Stimulated activated CD8-positive, alpha-beta memory T cell treated with anti-CD3 and anti-CD28 coated beads, Interleukin-7, amount 100 ng/mL, for 1 hour (primary cell): ENCODE results near the gene SRRD.

Experiments used
- DNase-seq, 2 donors: peaks; one replicate each; pipeline ENCODE4 v3.0.0-alpha.2; 2020; ENCODE audit warnings: low read depth in 2 of 2

Gene SRRD

GRCh38 chr22:26482161-26482560 is 1.5 kb upstream of the SRRD start:
- no peak for DNase-seq

DNA sequence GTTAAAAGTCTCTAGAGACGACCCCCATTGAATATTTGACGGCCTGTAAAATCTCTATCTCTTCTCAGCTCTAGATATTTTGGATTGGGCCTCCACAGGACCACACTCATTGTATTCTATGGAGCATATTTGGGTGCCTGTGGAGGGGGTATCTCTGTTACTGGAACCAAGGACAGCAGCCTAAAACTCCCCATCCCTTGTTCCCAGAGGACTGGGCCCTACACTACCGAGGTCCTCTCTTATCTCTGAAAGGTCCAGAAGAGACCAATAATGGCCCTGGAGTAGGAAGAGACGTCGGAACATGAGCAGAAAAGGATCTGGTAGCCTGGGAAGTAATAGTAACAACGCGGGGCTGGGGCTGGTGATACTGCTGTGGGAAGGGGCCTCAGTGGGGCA is 636 bp upstream of the SRRD start:
- no peak for DNase-seq

GRCh38 chr22:26484360-26484706 is 656 bp downstream of the SRRD start:
- DNase-seq: no peak

- no peak for DNase-seq
Observed at GRCh38 chr22:26485013-26485412, 1.3 kb downstream of the SRRD start.

- DNase-seq: no peak
Observed at GRCh38 chr22:26485806-26486390, 2.2 kb downstream of the SRRD start.

GRCh38 chr22:26486394-26486793 is 2.7 kb downstream of the SRRD start:
- DNase-seq: no peak

DNA sequence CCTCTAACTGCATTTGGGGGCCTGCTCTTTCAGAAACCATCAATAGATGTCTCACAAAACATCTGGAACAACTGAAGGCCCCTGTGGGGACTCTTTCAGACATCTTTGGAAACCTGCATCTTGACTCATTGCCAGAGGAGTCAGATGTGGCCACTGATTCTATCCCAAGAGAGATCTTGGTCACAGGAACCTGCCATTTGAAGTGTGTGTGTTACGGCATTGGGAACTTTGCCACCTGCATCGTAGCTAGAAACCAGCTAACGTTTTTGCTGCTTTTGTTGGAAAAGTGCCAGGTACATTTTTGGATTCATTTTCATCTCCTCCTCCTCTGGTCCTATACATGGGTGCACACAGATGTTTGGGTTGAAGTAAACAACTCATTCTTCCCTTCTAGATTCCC is 4.3 kb downstream of the SRRD start:
- DNase-seq: no peak

DNA sequence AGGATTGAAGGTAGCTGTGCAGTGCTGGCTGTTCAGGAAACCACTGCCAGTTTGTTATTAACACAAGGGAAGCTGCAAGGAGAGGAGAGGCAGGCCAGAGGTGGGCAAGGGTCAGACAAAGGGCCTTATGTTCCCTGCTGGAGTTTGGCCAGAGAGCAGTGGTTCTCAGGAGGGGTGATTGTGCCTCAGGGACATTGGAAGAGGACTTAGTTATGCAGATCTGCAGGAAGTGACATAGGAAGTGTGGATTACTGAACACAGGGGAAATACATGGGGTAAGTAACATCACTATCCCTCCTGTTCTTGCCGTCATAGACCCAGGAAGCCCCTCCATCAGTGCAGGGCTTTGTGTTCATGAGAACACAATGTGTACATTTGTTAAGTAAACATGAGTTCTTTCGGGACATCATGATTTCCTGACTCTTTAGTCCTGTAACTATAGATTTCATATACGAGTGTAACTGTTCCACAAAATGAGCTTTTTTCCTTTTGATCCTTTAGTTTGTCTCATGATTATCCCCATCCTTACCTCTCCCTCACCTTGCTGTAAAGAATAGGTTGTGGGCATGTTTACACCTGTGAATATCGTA is 5.9 kb downstream of the SRRD start:
- no peak for DNase-seq

GRCh38 chr22:26492220-26492619 is 8.5 kb downstream of the SRRD start:
- DNase-seq: no peak

DNA sequence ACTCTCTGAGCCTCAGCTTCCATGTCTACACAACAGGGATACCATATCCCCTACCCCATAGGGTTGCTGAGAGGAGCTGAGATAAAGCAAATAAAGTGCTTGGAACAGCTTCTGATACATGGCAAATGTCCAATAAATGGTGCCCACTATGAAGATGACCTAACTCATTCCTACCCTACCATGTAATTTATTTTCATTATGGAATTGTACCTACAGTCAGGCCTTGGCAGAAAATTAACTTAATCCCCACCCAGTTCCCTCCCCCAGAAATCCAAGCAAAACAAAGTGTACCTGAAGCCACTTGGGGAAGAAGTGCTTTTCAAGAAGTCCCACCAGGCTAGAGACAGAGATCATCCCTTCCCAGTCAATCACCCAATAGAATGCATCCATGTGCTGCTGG is 10.8 kb downstream of the SRRD start:
- DNase-seq: no peak

DNA sequence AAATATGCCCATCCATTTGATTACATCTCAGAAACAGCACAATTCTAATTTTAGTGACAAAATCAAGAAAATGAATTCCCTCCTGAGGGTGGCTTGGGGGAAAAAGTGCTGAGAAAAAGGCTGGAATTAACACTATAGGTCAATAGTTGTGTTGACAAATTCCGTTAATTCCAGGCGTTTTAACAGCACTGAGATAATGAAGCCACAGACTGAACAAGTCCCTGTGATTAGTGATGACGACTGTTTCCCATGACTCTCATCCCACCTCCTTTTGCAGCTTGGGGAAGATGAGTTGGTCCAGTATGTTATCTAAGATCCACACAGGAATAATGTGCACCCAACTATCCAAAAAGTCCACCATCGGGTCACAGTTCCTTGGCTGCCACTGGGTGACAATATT is 12.8 kb downstream of the SRRD start:
- no peak for DNase-seq

DNA sequence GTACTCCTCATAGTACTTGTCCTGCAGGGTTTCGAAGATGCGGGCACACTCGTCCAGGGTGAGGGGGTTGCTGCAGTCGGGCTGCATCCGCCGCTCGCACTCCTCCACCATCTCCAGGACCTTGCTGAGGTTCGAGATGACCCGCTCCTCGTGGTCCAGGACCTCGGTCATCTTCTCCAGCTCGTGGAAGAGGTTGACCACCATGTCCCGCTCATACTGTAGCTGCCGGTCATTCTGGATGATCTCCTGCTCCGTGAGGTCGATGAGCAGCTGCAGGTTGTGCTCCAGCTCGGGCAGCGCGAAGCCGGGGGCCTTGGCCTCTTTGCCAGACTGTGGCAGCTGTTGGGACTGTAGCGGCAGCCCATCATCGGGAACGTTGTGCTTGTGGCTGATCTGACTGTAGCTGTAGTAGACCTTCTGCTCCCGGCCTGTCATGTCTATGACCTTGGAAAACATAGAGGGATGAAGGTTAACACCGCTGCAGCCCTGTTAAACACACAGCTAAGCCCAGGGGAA is 15.6 kb downstream of the SRRD start:
- DNase-seq: no peak

DNA sequence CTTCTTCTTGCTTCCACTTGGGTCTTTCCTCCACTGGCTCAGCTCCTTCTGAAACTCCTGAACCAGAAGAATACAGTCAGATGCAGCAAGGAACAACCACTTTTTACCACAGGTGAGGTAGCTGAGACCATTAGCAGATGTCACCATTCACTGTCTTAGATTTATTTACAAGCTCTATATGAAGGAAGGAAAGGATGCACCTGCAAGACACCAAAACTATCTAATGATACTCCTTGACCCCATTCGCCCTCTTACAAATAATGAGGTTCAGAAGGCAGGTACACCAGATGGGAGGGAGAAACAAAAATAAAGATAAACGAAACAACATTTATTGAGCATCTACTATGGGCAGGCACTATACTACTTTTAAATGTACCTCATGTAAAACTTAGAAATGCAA is 18.3 kb downstream of the SRRD start:
- DNase-seq: no peak

DNA sequence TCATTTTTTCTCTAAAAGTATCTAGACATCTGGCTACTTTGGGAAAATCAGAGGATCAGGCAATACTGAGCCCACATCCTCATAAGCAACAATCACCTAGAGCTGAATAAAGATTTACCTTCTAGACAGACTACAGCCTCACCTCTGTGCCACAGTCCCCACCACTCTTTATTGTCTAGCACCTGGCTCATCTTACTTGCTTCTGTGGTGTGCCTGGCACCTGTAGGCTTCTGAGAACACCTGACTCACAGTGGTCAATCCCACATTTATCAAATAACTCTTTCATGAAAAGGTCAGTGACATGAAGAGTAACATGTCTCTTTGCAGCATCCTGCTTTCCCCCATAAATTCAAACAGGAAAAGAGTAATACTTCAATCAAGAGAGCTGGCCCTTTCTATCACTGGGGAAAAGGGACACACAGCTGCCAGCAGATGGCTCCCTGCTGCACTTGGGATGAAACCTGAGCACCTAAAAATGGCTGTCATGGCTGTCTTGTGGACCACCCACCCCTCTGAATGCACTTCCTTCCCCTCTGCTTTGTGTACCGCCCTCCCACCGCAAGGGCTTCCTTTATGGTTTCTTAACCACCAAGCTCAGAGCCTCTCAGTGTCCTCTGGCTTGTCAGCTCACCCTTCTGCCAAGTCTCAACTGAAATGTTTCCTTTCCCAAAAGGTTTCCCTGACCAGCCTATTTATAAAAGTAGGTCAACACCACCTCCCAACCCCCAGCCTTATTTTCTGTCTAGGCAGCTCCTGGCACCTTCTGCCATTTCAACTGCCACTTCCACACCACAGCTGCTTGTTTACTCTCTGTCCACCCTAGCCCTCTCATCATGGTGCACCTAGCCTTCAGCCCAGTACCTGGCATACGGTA is 19.2 kb downstream of the SRRD start:
- peak in 1 of 2 donors; percentile 32 for DNase-seq

DNA sequence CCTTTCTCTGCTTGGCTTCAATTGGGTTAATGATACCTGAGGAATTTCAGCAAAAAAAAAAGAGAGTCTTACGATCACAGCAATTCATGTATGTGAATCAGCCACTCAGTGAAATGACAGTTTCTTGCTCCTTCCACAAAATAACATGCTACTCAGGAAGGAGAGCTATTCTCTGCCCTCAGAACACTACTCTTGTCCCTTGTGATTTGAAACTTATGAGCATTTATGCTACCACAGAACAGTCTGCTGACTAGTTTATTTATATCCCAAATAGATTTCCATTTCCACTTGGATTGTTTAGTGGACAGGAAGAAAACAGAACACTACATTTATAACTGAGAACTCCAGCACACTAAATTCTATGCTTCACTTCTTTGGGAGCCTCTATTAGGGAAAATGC is 20.1 kb downstream of the SRRD start:
- no peak for DNase-seq

GRCh38 chr22:26508148-26508547 is 24.5 kb downstream of the SRRD start:
- DNase-seq: no peak

GRCh38 chr22:26512149-26512793 is 28.6 kb downstream of the SRRD start, which contains the start of gene TFIP11:
Gene TFIP11, minus strand, starts transcription at chr22:26512473. Its CDS starts 2,201 bp downstream, at chr22:26510272.
- DNase-seq: peak; percentile 78 to 80

GRCh38 chr22:26513838-26514237 is 30.2 kb downstream of the SRRD start:
- DNase-seq: no peak

DNA sequence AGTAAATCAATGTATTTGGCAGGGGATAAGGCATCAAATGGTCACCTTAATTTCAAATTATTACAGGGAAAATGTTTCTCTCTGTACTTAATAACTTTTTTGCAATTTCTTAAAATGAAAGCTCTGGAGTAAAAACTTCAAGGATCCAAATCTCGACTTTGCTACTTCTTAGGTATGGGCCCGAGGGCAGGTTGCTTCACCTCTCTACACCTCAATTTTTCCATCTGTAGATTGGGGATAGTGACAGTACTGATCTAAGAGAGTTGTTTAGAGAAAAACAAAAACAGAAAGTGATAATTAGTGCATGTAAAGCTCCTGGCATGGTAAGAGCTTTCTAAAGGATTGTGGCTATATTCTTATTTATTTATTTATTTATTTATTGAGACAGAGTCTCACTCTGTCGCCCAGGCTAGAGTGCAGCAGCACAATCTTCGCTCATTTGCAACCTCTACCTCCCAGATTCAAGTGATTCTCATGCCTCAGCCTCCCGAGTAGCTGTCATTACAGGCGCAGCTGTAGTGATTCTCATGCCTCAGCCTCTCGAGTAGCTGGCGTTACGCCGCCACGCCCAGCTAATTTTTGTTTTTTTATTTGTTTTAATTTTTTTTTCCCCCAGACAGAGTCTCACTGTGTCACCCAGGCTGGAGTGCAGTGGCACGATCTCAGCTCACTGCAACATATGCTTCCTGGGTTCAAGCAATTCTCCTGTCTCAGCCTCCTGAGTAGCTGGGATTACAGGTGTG is 30.9 kb downstream of the SRRD start:
- DNase-seq: no peak

- no peak for DNase-seq
Observed at GRCh38 chr22:26515931-26516330, 32.3 kb downstream of the SRRD start.

- no peak for DNase-seq
Observed at GRCh38 chr22:26516503-26516902, 32.8 kb downstream of the SRRD start.

GRCh38 chr22:26517429-26517828 is 33.8 kb downstream of the SRRD start:
- no peak for DNase-seq
